Esophagus muscularis mucosa (tissue), 4 donors: ENCODE results near the gene NGFR. TPM values are rescaled to one million over a fixed set of nuclear protein-coding genes. Genes with fewer than 3 reads are reported as not detected.

ENCODE experiments used
- DNase-seq: peaks from one replicate; pipeline ENCODE4 v3.0.0-alpha.2; 2017; ENCODE audit errors: extremely low spot score
- H3K27ac ChIP-seq, 4 donors: fragments of 200-600 bp; sonication (generic); replicated peaks in 1 of 4; 1 replicate in 3 of 4; 2 replicates in 1 of 4; pipeline ENCODE4 v1.5.1; 2016 to 2019; ENCODE audit warnings: mild to moderate bottlenecking in 1 of 4
- H3K27me3 ChIP-seq, 4 donors: fragments of 200-600 bp; sonication (generic); one replicate each; pipeline versions ENCODE4 v1.5.1 to v1.6.0; 2016 to 2019
- H3K36me3 ChIP-seq, 4 donors: fragments of 200-600 bp; sonication (generic); one replicate each; pipeline ENCODE4 v1.5.1; 2016 to 2019
- H3K4me1 ChIP-seq, 4 donors: fragments of 200-600 bp; sonication (generic); one replicate each; pipeline ENCODE4 v1.5.1; 2016 to 2019
- H3K4me3 ChIP-seq, 4 donors: fragments of 200-600 bp; sonication (generic); 1 replicate in 2 of 4; 2 replicates in 2 of 4; pipeline ENCODE4 v1.5.1; 2016 to 2019; ENCODE audit warnings: mild to moderate bottlenecking in 4 of 4, moderate library complexity in 1 of 4
- H3K9me3 ChIP-seq, 4 donors: fragments of 200-600 bp; sonication (generic); 1 replicate in 3 of 4; 2 replicates in 1 of 4; pipeline ENCODE4 v1.5.1; 2016 to 2019
- CTCF ChIP-seq, 3 experiments: fragments of 200-600 bp in 2 of 3; fragments of 450-650 bp in 1 of 3; sonication (generic) in 2 of 3; IDR thresholded peaks; one replicate each; pipeline ENCODE4 v1.5.1; 2017 to 2019; ENCODE audit warnings: antibody characterized with exemption in 3 of 3, mild to moderate bottlenecking in 2 of 3, moderate library complexity in 1 of 3
- EP300 ChIP-seq: sonication (generic); formaldehyde crosslinking; IDR thresholded peaks from one replicate; pipeline ENCODE4 v1.6.1; 2017; ENCODE audit warnings: antibody characterized with exemption
- POLR2A ChIP-seq: fragments of 450-650 bp; IDR thresholded peaks from one replicate; pipeline ENCODE4 v1.6.1; 2017; ENCODE audit warnings: antibody characterized with exemption, moderate library complexity, mild to moderate bottlenecking, low read depth
- POLR2AphosphoS5 ChIP-seq, 2 donors: sonication (generic); formaldehyde crosslinking; IDR thresholded peaks; one replicate each; pipeline ENCODE4 v1.6.1; 2017; ENCODE audit warnings: antibody characterized with exemption in 2 of 2
- WGBS: methylation state at CpG from one replicate; pipeline ENCODE4 v1.1.5; 2018; 5-methylcytosine and 5-hydroxymethylcytosine counted together
- intact Hi-C: fragments of 100-400 bp; cut with DNase I; formaldehyde crosslinking; loops from one replicate; pipeline ENCODE4 v1.15.1; 2023
- total RNA-seq, 4 donors: library from RNA; depleted of rRNA; stranded (reverse); fragments of >200 nt; gene quantifications; one replicate each; pipeline versions ENCODE4 v1.1.0 to v1.2.1, GENCODE V29; 2016

Gene NGFR
- total RNA-seq, 4 donors from 2014 or later = 12.9 to 31.6 (median 22.6) TPM

GRCh38 chr17:49460401-49460800 is 34.7 kb upstream of the NGFR start:
- peaks cover 0 to 3% (median 0%) of the 10 kb centered on the region in 4 donors for H3K4me1 ChIP-seq
- no peak overlapping the region for H3K27ac ChIP-seq
- WGBS = 87% methylated on average over 5 of the region's 7 CpGs
- peaks cover 0 to 13% (median 7%) of the 10 kb centered on the region in 4 donors for H3K9me3 ChIP-seq
- TF ChIP-seq POLR2A = no peak
- no peak for TF ChIP-seq EP300
- no peak for TF ChIP-seq CTCF (IDR thresholded peaks at IDR 0.05)
- TF ChIP-seq POLR2AphosphoS5 (IDR thresholded peaks at IDR 0.05) = no peak
- DNase-seq = no peak
- no peaks in the 10 kb centered on the region for H3K36me3 ChIP-seq
- H3K4me3 ChIP-seq = no peak overlapping the region
- intact Hi-C loops = no loop called here
- peaks cover 0 to 64% (median 0%) of the 10 kb centered on the region in 4 donors for H3K27me3 ChIP-seq

GRCh38 chr17:49461580-49461979 is 33.5 kb upstream of the NGFR start:
- peaks cover 0 to 13% (median 7%) of the 10 kb centered on the region in 4 donors for H3K9me3 ChIP-seq
- peaks cover 0 to 70% (median 0%) of the 10 kb centered on the region in 4 donors for H3K27me3 ChIP-seq
- H3K4me3 ChIP-seq = no peak overlapping the region
- intact Hi-C loops = no loop called here
- no peak for TF ChIP-seq POLR2AphosphoS5 (IDR thresholded peaks at IDR 0.05)
- no peak for TF ChIP-seq POLR2A
- TF ChIP-seq EP300 = no peak
- no peak for TF ChIP-seq CTCF (IDR thresholded peaks at IDR 0.05)
- no peak overlapping the region for H3K27ac ChIP-seq
- no peaks in the 10 kb centered on the region for H3K36me3 ChIP-seq
- DNase-seq = no peak
- WGBS = 58% methylated on average over 2 of the region's 2 CpGs
- no peaks in the 10 kb centered on the region for H3K4me1 ChIP-seq

GRCh38 chr17:49464049-49464448 is 31.0 kb upstream of the NGFR start:
- no peak overlapping the region for H3K4me3 ChIP-seq
- DNase-seq = no peak
- no peak overlapping the region for H3K27ac ChIP-seq
- no peaks in the 10 kb centered on the region for H3K4me1 ChIP-seq
- 69% methylated on average over 2 of the region's 2 CpGs for WGBS
- H3K27me3 ChIP-seq = peaks cover 0 to 67% (median under 1%) of the 10 kb centered on the region in 4 donors
- H3K36me3 ChIP-seq = no peaks in the 10 kb centered on the region
- H3K9me3 ChIP-seq = peaks cover 0 to 13% (median 7%) of the 10 kb centered on the region in 4 donors
- TF ChIP-seq EP300 = no peak
- intact Hi-C loops = no loop called here

- intact Hi-C loops = no loop called here
- WGBS = 75% methylated on average over 17 of the region's 17 CpGs
- Histone ChIP-seq H3K4me1 (peaks cover 7 to 13% (median 10%) of the 10 kb centered on the region in 4 donors), H3K4me3 (no peak overlapping the region), H3K36me3 (no peaks in the 10 kb centered on the region), H3K27me3 (peaks cover 0 to 72% (median 7%) of the 10 kb centered on the region in 4 donors), H3K27ac (no peak overlapping the region), H3K9me3 (peaks cover 0 to 13% (median 7%) of the 10 kb centered on the region in 4 donors)
- TF ChIP-seq POLR2A (no peak), CTCF (IDR thresholded peaks at IDR 0.05) (no peak), EP300 (no peak), POLR2AphosphoS5 (IDR thresholded peaks at IDR 0.05) (no peak)
- DNase-seq = no peak
Measured at GRCh38 chr17:49465331-49465903, 29.7 kb upstream of the NGFR start.

GRCh38 chr17:49466436-49466835 is 28.7 kb upstream of the NGFR start:
- TF ChIP-seq CTCF (IDR thresholded peaks at IDR 0.05) (no peak), POLR2AphosphoS5 (IDR thresholded peaks at IDR 0.05) (no peak), POLR2A (no peak), EP300 (no peak)
- H3K4me3 ChIP-seq = no peak overlapping the region
- intact Hi-C loops = no loop called here
- no peak overlapping the region for H3K27ac ChIP-seq
- H3K36me3 ChIP-seq = no peaks in the 10 kb centered on the region
- peaks cover 0 to 72% (median 10%) of the 10 kb centered on the region in 4 donors for H3K27me3 ChIP-seq
- 70% methylated on average over 1 of the region's 1 CpG for WGBS
- peaks cover 15 to 23% (median 20%) of the 10 kb centered on the region in 4 donors for H3K4me1 ChIP-seq
- DNase-seq = no peak
- H3K9me3 ChIP-seq = peaks cover 0 to 13% (median 7%) of the 10 kb centered on the region in 4 donors
